NCI-H345 treated with DMSO at 0.1 percent for 48 hours (cell line): ENCODE data around the gene XCL1.
"Not testable (repeated sequence)": the region's sequence is repeated elsewhere in the genome, so short reads cannot be mapped to it uniquely, and the experiment has no call there.

ENCODE experiments used
- DNase-seq: peaks from one replicate; lab custom pipeline; 2025; ENCODE audit not compliant: unreplicated experiment; lab: John Stamatoyannopoulos, UW

The XCL1 gene, protein sequence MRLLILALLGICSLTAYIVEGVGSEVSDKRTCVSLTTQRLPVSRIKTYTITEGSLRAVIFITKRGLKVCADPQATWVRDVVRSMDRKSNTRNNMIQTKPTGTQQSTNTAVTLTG

DNA sequence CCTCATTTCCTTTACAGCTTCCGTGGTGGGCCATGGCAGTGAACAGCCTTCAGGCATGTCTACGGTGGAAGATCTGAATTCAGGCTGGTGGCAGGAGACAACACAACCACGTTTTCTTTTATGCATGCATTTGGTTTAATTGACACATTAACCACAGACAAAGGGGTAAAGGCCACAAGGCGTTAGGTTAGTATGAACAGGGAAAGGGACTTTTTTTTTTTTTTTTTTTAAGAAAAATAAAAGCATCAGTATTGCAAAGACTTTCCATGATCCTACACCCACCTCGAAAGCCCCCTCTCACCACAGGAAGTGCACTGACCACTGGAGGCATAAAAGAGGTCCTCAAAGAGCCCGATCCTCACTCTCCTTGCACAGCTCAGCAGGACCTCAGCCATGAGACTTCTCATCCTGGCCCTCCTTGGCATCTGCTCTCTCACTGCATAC, at the start of gene XCL1:
XCL1 (plus strand) TSS at position 361 of the 444 bp plus-strand sequence; CDS start at position 394, 33 bp downstream.
- not testable (repeated sequence) for DNase-seq

DNA sequence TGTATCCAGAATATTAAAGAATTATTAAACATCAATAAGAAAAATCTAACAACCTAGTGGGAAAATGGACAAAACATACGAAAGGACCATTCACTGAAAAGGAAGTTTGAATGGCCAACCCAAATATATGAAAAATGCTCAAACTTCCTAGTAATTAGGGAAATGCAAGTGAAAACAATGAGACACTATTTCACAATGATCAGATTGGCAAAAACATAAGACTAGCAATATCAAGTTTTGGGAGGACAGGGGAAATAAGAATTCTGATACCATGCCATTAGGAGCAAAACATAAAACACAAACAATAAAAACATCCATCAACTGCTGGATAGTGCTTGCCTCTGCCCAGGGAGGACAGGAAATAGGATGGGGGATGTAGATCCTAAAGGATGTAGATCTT, 46.9 kb upstream of the XCL1 start:
- no peak for DNase-seq

DNA sequence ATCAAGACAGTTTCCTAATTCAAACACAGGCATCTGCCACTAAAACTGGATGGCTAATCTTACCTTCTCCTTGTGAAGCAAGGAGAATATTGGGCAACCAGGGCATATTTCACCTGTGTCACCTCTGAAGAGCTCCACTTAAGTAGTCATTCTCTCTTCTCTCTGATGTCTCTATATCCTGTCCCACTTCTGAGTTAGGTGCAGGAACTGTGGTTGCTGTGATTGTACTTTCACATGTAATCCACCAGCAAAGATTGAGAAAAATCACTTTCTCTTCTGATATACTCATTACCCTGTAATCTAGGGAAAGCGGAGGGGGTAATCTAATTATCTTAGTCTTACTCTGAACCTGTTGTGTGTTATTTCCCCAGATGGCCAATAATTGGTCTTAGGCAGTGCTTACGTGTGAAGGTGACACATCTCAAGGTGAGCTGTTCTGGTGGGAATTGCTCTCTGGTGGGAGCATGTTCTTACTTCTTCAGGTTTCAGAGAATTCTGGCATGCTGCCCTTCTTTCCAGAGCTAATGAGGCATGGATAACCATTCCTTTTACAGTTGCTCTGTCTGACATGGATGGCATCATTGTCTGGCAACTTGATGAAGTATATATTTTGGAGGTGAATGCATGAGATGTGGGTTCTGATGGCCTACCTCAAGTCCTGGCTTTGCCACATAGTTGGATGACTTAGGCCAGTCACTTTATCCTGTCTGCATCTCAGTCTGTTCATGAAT, 44.6 kb upstream of the XCL1 start:
- peak; percentile 8 for DNase-seq

DNA sequence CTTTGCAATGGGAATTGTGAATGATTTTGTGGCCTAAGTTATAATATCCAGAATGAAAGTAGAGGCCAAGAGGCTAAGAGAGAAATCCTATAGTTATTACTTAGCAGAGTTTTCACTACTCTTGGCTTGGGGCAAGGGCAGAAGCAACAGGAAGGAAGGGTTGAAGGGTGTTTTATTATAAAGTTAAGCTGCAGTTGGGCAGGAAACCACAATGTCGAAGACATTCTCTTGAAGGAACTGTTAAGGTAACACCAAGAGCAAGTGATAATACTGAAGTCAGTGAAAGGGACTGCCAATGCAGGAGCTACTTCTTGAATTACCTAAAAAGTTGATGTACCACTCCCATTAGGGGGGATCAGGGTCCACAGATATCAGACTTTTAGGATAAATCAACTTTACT, 40.9 kb upstream of the XCL1 start:
- DNase-seq: no peak

DNA sequence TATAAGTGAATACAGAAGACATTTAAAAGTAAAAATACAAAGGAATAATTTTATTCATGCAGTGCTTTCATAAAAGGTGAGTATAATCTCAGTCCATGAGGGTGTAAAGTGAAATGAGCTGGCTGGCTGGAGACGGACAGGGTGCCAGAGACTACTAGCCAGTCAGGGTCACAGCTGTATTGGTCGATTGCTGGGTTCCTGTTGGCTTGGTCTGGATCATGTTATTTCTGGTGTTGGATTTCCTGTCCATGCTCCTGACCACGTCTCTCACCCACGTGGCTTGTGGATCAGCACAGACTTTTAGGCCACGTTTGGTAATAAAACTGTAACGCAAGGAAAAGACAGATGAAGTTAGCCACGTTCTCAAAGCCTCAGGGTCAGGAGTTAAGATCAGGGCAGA, 35.6 kb upstream of the XCL1 start:
- not testable (repeated sequence) for DNase-seq

DNA sequence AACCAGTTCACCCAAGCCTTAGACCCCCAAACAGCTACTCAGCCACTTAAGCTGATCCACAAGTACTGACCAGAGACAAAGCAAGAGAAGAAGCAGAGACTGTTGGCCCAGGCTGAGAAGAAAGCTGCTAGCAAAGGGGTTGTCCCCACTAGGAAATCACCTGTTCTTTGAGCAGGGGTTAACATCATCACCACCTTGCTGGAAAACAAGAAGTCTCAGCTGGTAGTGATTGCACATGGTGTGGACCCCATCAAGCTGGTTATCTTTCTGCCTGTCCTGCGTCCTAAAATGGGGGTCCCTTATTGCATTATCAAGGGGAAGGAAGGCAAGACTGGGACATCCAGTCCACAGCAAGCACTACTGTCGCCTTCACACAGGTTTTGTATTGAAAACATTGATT, 33.4 kb upstream of the XCL1 start:
- not testable (repeated sequence) for DNase-seq

DNA sequence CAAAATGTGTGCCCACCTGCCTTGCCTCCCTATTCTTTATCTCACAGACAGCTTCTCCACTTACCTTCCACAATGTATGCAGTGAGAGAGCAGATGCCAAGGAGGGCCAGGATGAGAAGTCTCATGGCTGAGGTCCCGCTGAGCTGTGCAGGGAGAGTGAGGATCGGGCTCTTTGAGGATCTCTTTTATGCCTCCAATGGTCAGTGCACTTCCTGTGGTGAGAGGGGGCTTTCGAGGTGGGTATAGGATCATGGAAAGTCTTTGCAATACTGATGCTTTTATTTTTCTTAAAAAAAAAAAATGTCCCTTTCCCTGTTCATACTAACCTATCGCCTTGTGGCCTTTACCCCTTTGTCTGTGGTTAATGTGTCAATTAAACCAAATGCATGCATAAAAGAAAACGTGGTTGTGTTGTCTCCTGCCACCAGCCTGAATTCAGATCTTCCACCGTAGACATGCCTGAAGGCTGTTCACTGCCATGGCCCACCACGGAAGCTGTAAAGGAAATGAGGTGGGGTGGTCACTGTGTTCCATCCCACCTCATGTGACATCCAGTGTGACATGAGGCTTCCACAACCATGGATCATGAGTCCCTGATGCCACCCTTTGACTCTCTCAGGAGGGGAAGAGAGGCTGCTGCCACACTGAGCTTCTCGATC, 32.4 kb upstream of the XCL1 start, which contains the start of gene XCL2:
XCL2 (minus strand) TSS at position 158 of the 659 bp plus-strand sequence; CDS start at position 125, 33 bp downstream.
- DNase-seq: not testable (repeated sequence)

DNA sequence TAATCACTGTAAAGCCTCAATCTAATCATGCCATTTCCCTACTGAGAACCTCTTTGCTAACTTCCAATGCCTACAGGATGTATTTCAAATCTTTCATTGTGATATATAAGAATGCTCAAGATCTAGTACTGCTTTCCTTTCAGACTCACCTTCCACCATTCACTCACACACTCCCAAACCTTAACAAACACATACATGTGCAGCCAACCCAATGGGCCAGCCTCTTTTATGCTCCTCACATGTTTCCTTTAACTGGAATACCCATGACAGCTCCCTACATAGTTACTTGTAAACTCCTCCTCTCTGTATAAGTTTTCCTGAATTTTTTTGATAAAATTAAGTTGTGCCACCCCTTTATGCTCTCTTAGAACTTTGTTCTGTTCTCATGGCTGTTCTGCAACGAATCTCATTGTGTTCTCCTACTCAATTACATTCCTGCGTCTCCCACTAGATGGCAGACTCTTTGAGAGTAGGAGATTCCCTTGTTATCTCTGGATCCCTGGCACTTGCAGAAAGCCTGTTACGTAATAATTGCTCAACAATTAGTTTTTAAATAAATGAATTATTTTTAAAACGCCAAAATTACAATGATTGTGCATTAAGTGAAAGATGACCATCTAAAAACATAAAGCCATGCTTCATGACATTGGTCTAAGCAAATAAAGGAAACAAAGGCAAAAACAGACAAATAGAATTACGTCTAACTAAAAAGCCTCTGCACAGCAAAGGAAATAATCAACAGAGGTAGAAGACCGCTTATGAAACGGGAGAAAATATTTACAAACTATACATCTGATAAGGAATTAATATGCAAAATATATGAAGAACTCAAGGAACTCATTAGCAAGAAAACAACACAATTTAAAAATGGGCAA, 30.5 kb upstream of the XCL1 start:
- not testable (repeated sequence) for DNase-seq

DNA sequence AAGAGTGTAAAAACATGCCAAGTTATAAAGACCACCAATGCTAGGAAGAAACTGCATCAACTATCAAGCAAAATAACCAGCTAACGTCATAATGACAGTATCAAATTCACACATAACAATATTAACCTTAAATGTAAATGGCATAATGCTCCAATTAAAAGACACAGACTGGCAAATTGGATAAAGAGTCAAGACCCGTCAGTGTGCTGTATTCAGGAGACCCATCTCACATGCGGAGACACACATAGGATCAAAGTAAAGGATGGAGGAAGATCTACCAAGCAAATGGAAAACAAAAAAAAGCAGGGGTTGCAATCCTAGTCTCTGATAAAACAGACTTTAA, 29.9 kb upstream of the XCL1 start:
- DNase-seq: not testable (repeated sequence)

DNA sequence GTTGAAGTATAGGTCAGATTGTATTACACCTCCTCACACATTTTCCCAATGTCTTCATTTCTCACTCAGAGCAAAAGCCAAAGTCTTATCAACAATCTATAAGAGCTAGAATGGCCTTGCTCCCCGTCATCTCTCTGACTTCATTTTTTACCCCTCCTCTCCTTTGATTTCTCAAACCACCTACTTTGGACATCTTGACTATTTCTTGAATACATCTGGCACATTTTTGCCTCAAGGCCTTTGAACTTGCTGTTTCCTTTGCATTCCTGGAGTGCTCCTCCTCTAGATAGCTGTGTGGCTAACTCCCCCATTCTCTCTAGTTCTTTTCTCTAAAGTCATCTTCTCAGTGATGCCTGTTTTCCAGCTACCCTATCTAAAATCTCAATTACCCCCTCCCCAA, 25.4 kb upstream of the XCL1 start:
- DNase-seq: no peak

DNA sequence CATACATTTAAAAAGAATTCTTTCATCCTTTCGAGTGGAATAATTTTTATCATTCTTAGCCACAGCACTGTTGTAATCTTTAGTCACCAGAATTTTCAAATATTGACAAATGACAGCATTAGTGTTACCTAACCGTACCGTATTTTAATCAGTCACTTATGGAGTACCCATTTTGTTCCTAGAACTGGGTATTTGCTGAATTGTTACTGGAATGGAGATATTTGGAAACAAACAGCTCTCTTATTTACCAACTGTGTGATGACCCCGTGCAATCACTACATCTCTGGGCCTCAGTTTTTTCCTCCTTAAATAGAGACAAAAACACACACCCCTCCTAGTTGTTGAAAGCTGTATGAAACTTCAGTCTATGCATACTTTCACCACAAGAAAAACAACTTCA, 24.7 kb upstream of the XCL1 start:
- no peak for DNase-seq

DNA sequence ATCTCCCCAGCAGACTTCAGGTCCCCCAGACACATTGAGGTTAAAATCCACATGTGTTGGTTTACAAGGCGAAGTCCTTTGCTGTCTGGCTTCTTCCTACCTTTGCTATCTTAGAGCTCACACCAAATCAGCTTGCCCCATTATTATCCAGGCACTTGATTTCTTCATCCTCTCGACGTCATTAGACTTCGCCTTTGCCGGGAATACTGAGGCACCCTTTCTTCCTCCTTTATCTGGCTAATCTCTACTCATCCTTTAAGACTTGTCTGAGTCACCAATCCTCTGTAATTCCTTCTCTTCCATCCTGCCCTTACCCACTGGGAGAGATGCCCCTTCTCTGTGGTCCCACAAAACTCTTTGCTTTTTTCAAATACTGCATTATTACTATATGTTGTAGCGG, 23.4 kb upstream of the XCL1 start:
- DNase-seq: no peak

DNA sequence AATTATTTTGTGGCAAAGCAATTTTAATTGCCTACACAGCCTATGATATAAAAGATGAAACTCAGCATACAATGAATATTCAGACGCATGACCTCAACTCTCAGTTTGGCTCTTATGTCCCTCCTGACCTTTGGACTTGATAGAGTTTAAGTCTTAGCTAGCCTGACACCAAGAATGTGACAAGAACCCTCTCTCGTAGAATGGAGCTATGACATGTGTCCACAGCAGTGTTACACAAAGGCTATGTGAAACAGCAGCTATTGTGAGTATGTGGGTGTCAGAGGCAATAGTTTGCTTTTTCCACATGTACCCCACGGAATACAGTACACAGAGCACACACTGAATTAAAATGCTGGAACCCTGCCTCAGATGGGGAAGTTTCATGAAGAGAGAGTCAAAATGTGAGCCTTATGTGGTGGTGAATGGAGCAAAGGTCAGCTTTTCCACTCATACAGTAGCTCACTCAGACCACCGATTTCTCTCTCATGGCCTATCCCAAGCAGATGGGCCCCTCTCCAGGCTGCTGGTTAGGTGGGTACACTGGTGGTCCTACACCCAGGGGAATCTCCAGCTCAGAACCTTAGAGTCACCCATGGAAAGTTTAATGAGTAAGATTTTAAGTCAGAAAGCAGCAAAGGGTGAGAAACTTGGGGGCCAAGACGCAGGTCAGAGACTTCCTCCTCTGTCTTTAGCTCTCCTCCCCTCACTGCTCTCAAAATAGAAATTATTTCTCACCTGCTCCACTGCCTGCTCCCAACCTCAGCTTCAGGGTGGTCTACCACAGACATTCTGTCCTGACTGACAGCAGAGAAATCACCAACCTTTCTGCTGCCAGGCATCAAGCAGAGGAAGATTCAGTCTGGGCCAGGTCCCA, 22.5 kb upstream of the XCL1 start:
- no peak for DNase-seq

DNA sequence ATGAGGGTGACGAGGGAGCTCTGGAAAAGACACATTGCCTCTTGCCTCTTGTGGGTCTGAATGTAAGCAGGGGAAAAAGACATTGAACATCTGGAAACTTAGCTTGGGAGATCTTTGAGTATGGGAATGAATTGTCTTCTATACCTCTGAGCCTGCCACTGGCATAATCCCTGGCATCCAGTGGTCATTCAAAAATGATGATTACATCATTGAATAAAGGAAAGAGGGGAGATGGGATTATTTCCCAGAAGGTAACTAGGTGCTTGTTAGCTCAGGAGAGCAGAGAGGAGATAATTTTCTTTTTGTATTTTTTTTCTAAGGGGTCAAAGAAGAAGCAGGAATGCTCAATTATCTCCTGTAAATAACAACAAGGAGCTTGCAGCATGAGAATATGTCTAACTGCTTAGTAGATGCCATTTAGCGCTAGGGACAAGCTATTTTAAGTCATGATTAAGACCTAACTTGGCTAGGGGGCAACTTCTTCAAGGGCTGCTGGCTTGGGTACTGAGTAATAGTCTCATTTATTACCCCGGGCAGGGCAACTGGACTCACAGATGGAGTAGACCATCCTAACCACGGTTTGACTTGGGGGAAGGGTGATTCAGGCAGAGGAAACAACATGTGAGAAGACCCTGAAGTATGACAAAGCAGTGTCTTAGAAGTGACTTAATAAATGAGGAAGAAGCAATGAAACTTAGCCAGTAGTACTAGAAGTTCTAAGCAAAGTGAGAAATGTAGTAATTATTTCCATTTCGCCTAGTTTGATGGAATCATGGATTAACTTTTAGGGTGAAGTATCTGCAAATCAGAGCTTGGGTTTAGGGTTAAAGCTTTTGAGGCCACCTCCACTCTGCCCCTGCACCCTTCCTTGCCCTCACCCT, 21.6 kb upstream of the XCL1 start:
- no peak for DNase-seq

DNA sequence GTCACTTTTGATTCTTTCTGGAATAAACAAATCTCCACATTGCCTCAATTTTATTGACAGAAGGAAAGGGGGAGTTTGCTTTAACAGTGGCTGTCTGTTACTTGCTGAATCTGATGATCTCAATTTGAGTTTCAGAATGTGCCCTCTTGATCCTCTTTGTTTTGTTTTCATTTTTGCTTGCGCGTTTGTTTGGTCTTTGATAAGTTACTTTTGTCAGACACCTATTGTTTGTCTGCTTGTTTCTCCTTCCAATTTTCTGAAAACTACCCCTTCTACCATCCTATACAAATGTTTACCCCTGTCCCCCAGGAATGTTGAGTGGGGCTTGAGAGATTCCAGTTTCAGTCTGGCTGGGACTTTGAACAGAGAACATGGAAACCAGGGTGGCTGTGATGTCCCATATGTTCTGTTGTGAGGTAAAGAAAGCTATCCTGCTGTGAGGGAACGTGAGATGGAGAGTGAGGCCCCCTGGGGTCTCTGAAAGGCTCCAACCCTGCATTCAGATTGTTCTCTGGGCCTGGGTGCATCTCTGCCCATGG, 20.8 kb upstream of the XCL1 start:
- DNase-seq: no peak

DNA sequence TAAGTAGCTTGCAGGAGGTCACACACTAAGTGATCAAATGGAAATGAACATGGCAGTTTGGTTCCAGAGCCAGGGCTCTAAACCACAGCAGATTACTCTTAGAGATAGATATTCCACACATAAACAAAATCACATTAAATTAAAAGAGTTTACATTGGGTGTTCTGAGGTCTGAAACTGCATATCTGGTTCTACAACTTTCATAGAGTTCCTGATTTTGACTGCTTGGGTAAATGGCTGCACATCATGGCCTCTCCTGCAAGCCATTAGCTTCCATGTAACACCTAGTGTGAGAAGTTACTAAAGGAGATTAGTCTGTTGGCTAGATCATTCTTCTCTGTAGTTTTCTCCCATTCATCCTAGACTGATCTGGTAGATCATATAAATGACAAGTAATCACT, 19.8 kb upstream of the XCL1 start:
- no peak for DNase-seq

DNA sequence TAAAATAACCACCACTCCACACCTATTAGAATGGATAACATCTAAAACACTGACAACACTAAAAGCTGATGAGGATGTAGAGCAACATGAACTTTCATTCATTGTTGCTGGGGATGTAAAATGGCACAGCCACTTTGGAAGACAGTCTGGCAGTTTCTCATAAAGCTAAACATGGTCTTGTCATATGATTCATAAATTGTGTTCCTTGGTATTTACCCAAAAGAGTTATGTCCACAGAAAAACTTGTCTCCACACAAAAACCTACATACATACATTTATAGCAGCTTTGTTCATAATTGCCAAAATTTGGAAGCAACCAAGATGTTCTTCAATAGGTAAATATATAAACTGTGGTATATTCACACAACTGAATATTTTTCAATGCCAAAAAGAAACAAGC, 16.0 kb upstream of the XCL1 start:
- DNase-seq: no peak

DNA sequence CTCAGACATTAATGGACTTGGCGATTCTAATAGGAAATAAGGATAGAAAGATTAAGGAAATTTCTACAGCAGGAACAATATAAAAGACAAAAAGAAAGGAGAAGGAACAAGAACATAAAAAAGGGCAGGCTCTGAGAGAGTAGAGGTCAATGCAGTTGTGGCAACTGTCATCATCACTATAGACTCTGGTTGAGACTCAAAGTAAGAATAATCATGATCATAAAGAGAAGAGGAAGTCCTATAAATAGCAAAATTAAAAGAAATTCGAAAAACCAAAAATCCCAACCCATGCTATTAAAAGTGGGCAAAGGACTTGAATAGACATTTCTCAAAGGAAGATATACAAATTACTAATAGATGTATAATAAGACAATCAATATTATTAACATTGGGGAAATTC, 14.4 kb upstream of the XCL1 start:
- DNase-seq: no peak

DNA sequence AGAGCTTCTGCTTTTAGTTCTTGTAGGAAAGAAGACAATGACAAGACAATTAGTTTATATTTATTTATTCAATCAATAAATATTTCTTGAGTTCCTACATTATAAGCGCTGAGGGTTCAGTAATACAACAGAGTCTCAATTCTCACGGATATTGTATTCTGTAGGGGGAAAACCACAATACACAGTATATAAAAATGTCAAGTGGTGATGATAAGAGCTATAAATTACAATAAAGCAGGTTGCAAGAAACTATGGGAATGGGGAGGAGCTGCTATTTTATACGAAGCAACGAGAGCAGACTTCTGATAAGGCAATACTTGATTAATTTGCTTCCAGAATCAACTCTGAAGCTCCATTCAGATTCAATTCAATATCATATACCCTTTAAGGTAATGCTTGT, 10.6 kb upstream of the XCL1 start:
- no peak for DNase-seq
